T1000 (cell line): Measurements from ENCODE around the gene S100PBP.

Source experiments
- DNase-seq: peaks from one replicate; lab custom pipeline; 2025; ENCODE audit warnings: mixed read lengths; lab: John Stamatoyannopoulos, UW

The S100PBP gene

DNA sequence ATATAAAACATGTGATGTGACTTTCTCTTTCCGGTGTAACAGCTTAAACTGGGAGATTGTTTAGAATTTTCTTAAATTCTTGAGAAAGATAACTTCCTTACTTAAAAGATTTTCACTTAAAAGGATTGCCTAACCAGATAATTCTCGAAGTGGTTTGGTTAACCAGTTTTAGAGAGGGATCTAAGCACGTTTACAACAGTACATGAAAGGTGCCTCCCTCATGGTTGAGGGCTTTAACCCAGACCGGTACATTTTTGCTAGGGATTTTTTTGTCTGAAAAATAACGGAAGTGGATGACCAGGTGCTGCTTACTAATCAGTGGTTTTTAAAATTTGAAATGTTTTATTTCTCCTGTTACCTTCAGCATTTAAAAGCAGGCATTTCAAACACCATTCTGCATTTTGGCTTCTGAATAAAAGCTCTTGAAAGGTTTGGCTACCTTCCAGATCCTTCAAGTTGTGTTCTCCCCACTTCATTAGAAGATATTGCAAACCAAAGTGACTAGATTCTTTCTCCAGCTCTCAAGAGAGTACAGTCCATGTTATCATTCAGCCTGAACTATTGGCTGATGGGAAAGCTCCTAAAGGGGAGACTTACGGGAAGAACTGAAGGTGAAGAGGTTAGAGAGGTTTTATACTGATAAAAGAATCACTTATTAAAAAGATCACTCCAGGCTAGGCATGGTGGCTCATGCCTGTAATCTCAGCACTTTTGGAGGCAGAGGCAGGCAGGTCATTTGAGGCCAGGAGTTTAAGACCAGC is 12.8 kb downstream of the S100PBP start:
- DNase-seq = no peak

- DNase-seq = no peak
These were observed 14.4 kb downstream of the S100PBP start for GRCh38 chr1:32831878-32832277.

DNA sequence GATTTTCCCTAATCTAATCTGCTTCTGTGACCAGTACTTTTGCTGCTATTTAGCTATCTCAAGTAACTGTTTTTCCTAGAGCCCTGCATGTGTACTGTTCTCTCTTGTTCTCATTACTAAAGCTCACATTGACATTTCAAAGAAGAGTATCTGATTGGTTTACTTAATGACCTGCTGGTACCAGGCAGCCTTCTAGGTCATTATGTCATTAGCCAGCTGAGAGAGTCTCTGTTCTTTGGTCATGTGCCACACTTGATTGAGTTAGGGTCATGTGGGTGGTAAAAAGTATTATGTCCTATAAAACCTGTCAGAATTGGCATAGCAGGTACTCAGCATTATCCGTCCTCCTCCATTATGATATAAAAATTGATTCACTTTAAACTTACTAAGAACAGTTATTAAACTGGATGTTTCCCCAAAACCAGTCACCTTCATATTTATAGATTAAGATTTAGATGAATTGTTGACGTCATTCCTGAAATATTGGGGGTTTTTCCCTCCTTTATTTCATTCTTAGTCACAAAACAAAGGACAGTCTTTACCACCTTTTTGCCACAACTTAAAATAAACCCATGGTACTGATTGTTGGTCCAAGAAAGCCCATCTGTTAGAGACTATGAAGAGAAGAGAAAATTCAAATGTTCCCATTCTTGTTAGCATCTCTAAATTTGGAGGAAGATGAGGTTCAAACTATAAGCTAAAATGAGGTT is 31.1 kb downstream of the S100PBP start:
- DNase-seq = no peak

GRCh38 chr1:32855861-32856617 is 38.6 kb downstream of the S100PBP start:
- no peak for DNase-seq

DNA sequence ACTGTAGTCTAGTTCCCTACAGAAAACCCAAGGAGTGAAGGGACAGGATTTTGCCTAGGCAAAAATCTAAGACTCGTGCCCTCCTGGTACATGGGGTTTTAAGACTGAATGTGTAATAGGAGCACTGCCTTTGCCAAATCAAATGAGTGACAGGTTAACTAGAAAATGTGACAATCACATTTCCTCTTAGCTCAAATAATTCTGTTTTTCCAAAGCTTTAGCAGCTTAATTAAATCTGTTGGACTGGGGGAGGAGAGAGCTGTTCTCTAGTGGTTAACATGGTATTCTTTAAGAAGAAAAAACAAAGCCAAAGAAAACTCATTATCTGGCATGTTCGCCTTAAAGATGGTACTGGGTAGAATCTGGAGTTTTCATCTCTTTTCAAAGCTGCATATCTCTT is 40.7 kb downstream of the S100PBP start:
- DNase-seq = no peak

DNA sequence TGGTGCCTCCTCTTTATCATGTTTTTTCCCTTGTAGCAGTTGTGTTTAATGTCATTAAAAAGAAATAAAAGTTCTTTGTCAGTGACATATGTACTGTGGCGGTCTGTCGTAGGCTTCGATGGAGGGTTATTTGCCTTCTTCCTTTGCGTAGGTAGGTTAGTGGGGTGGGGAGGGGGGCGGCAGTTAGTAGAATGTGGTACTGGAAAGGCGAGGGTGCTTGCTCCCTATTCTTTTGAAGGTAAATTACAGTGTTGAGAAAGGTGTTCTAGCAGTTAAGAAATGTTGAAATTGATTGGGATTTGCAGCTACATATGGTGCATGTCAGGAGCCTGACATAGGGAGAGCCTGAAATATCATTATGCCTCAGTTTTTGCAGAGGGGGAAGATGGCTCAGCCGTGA is 41.3 kb downstream of the S100PBP start:
- DNase-seq = no peak

DNA sequence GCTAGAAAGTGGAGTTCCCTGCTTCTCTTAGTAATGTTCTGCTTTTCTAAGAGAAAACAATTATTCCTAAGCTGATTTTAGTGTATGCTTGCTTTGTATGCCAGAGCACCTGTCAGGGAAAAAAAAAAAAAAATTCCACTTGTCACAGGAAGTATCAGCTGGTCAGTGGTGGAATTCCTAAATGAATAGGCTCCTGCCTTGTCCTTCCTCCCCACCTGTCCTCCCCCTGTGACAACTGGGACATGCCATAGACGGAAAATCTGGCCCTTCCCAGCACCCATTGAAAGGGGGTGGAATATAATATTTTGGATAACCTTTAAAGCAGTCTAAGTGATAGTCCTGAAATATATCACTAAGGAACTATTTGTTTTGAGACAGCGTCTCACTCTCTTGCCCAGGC is 42.5 kb downstream of the S100PBP start:
- DNase-seq = no peak

DNA sequence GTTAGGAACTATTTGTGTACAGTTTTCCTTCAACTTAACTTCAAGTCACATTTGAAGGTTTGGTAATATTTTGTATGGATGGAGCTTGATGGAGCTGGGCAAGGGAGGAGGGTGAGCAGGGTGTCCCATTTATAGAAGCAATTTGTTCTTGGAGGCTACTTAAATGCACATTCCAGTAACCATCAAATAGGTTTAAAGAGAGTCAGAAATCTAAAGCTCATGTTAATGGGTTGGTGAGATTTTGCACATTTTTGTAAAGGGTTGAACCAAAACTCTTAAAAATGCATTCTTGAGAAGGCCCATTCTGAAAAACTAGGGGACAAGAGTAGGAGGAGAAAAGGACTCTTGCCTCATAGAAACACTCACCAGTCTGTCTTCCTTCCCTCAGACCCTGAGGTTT is 43.1 kb downstream of the S100PBP start:
- no peak for DNase-seq

GRCh38 chr1:32861904-32862695 is 44.6 kb downstream of the S100PBP start:
- no peak for DNase-seq

- no peak for DNase-seq
These were observed 45.9 kb downstream of the S100PBP start for GRCh38 chr1:32863218-32863880.

DNA sequence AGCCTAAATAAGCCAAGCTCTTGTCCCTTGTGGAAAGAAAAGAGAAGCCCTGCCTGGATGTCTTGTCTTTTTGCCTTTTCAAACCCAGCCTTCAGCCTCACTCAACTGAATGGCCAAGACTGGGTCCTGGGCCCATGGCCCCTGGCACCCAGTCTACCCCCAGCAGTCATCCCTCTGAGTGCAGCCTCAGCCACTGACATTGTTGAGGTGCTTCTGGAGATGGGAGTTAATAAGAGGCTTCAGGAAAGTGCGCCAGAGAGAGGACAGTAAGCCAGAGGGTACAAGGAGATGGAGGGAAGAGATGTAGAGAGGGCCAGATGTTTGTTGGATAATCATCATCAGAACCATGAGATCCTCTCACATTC is 46.4 kb downstream of the S100PBP start:
- no peak for DNase-seq

DNA sequence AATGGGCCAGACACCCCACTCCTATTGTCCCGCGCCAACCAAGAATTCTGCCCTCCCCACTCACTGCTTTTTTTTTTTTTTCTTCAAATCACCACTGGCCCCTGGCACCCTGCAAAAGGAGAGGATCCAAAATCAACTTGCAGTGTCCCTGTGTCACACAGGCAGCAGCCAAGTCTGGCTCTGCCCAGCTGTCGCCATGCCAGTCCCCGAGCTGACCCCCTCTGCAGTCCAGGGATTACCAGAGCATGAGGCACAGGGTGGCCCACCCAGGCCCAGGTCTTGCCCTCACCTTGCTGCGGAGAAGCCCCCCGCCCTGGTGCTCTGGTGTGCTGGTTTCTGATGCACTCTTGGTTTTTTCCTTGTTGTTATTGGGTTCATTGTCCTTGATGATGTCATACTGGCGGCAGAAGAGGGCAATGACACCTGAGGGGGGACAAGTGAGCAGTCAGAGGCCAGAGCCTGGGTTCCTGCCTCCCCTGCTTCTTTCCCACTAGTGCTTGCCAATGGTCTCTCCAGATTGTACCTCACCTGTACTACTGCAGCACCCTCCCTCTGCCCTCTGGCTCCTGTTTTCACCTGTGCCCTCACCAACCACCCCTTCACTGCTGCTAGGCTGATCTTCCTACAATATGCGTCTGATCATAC is 47.0 kb downstream of the S100PBP start:
- DNase-seq = no peak

DNA sequence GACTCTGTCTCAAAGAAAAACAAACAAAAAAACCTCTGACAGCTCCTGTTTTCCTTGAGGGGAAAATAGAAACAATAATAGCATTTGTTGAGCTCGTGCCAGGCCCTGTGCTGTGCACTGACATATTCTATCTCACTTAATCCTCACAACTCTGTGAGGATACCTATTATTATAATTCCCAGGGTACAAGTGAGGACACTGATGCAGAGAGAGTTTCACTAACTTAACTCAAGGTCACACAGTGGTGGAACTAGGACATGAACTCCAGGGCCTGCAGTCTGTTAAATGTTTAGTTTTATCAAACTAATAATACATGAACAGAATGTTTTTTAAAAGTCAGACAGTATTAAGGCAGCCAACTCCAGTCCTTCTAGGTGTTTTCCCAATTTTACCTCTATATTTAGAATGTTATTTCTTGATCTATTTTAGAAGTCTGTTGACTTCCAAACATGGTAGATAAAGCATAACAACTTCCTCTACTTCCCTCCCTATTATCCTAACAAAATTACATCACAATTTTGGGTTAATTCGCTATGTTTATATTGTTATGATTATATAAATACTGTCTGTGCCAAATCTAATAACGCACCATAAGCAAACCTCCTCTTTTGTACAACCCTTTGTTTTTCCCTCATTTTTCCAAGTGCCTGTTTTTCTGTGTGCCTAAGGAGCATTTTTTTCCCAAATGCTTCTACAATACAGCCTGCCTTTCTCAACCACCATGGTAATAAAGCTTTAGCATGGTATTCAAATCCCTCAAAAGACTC is 48.4 kb downstream of the S100PBP start:
- no peak for DNase-seq

DNA sequence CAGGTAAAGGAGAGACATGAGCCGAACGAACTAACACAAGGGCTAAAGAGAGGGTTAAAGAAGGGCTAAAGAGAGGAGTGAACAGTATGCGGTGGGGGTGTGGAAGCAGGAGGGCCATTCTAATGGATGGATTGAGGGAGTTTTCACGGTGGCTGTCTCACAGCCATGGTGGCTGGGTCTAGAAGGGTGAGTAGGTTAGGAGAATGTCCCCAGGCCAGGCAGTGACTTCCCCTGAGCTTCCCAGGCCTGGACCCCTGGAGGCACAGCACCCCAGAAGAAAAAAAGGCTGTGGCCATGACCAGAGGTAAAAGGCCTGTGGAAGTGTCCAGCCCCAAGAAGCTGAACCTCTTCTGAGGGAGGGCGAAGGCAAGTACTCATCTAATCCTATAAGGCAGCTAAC is 49.7 kb downstream of the S100PBP start:
- no peak for DNase-seq

DNA sequence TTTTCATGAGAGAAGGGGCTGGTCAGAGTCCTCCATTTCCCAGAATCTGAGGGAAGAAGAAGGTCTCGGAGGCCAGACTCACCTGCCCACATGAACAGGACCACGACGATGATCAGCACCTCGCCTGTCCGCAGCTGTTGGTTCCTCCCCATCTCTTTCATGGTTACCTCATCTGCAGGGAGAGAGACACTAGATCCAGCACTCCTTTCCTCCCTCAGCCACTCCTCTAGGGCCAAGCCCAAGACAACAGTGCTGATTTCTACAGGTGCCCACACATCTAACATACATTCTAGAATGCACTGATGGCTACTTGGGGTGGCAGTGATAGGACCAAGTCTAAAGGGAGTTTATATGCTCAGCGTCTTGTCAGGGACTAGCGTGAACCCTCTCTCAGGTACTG is 50.2 kb downstream of the S100PBP start:
- no peak for DNase-seq

- no peak for DNase-seq
These were observed 50.6 kb downstream of the S100PBP start for GRCh38 chr1:32868085-32868484.

DNA sequence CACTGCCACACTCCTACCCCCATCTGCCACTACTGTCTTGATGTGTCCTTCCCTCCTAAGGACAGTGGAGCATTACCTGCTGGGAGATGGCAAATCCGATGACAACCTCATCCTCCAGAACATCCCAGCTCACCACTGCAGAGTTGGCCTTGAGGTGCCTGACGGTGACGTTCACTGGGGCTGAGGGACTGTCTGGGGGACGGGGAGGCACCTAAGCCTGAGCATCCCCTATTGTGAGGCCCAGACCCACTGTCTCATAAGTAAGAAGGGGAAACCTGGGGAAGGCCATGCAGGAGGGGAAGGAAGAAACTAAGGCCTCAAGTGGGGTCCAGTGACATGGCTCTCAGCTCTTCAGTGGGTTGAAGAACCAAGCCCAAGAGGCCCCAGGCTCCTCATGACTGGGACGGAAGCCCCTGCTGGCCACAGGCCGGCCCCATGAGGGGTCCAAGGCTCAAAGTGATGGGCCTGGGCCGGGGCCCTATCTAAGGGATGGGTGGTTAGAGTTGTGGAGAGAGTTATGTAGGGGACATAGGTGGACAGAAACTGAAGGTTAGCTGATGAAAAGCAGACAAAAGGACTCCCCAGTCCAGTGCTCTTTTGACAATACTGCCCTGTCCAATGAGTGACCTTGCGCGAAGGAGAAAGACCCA is 51.5 kb downstream of the S100PBP start:
- no peak for DNase-seq

- no peak for DNase-seq
These were observed 52.6 kb downstream of the S100PBP start for GRCh38 chr1:32869923-32870614.
